H1 (cell line): Measurements from ENCODE around the gene MYH13. TPM values are rescaled to one million over a fixed set of nuclear protein-coding genes. Genes with fewer than 3 reads are reported as not detected.

Source experiments
- ASH2L ChIP-seq: fragments of 200-600, 300-600 bp; sonication (generic); IDR thresholded peaks from one replicate; pipeline ENCODE4 v1.7.1; 2017; ENCODE audit warnings: low read length
- BACH1 ChIP-seq: IDR thresholded peaks from 2 replicates; pipeline ENCODE4 v1.6.1; 2012; ENCODE audit warnings: low read length, improper control_type of control experiment
- CTBP2 ChIP-seq: IDR thresholded peaks from 2 replicates; pipeline ENCODE4 v1.7.0; 2011; ENCODE audit warnings: borderline replicate concordance, mild to moderate bottlenecking, moderate library complexity, mixed read lengths, low read length; ENCODE audit not compliant: insufficient read depth, insufficient read length
- MAFK ChIP-seq: IDR thresholded peaks from 2 replicates; pipeline ENCODE4 v1.6.1; 2012; ENCODE audit warnings: low read depth, mild to moderate bottlenecking, improper control_type of control experiment, low read length
- POLR2AphosphoS5 ChIP-seq: IDR thresholded peaks from 2 replicates; pipeline ENCODE4 v1.6.1; 2011; ENCODE audit warnings: low read depth, low read length
- SAP30 ChIP-seq: fragments of 300-600 bp; sonication (generic); IDR thresholded peaks from 2 replicates; pipeline ENCODE4 v1.7.1; 2012; ENCODE audit warnings: low read length, moderate library complexity, mild to moderate bottlenecking, inconsistent platforms; ENCODE audit not compliant: insufficient read depth, insufficient replicate concordance
- TAF7 ChIP-seq: optimal IDR thresholded peaks from 2 replicates; pipeline ENCODE3; 2011; ENCODE audit warnings: low read depth, mild to moderate bottlenecking, inconsistent platforms, low read length, moderate library complexity, borderline replicate concordance
- polyA plus RNA-seq, 7 experiments: library from polyadenylated mRNA; depleted of rRNA in 3 of 7; stranded (reverse) in 5 of 7; unstranded in 2 of 7; fragments of >200 nt in 5 of 7; fragments of 200-250 nt in 2 of 7; gene quantifications; 1 replicate in 5 of 7; 2 replicates in 1 of 7; 4 replicates in 1 of 7; pipeline versions ENCODE4 v1.2.1 to v1.2.3, GENCODE V29; 2011 to 2013; ENCODE audit warnings: missing spikeins in 2 of 7, mixed read lengths in 2 of 7
- total RNA-seq: library from RNA; stranded (reverse); fragmentation: NEBNext Ultra II Directional; extraction: Animal tissue kit (Norgen Biotek cat#: 25700); gene quantifications from 2 replicates; pipeline ENCODE4 v1.2.1, GENCODE V29; 2021

MYH13 gene
- total and polyA plus RNA-seq, 2 of the 8 experiments (the other 6 are each of a cell fraction or from before 2014, with no cell fraction given), result not detected

DNA sequence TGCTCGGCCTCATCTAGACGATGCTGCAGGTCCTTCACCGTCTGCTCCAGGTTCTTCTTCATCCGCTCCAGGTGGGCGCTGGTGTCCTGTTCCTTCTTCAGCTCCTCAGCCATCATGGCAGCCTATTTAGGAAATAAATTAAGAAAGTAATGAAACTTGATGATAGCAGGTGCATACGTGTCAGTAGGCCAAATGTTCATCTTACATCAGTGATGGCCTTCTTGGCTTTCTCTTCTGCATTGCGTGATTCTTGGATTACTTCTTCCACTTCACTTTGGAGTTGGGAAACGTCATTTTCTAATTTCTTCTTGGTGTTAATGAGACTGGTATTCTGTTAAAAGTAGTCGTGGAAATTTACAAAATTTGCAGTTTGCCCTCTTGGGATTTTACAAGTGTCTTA lies 20.1 kb upstream of the MYH13 start (continued):
- TF ChIP-seq ASH2L (no peak), MAFK (no peak), TAF7 (no peak), CTBP2 (no peak), BACH1 (no peak), POLR2AphosphoS5 (no peak), SAP30 (no peak)
